CD4-positive, alpha-beta T cell treated with Interleukin-15 for 1 hour (primary cell): ENCODE data around the gene TET2.
"Not testable (repeated sequence)": the region's sequence is repeated elsewhere in the genome, so short reads cannot be mapped to it uniquely, and the experiment has no call there.

Experiments used
- DNase-seq: peaks from one replicate; pipeline ENCODE4 v3.0.0-alpha.2; 2020

TET2 gene

DNA sequence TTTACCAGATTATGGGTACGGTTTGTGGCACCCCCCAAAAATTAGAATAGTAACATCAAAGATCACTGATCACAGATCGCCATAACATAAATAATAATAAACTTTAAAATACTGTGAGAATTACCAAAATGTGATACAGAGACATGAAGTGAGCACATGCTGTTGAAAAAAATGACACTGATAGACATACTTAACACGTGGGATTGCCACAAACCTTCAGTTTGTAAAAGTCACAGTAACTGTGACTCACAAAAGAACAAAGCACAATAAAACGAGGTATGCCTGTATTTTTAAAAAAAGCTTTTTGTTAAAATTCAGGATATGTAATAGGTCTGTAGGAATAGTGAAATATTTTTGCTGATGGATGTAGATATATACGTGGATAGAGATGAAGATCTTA, 93.4 kb downstream of the TET2 start:
- DNase-seq, result no peak

GRCh38 chr4:105241451-105241850, 94.8 kb downstream of the TET2 start:
- no peak for DNase-seq

- DNase-seq, result no peak
These were observed 96.8 kb downstream of the TET2 start for GRCh38 chr4:105243446-105243845.

DNA sequence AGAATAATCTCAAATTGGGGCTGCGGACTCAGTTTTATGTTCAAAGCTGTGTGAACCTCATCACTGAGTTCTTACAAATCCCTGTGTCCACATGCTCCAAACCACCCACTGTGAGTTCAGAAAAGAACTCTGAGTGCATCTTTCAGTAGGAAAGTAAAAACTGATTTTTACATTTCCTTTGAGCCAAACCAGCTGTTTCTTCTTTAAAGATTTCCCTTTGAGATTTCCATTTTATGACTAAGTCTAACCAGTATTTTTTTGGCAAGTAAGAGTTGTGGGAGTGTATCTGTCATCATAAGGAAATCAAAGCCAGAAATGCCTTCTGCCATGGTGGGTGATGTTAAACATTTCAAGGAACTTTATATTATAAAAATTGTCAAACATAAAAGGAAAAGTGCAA, 100.0 kb downstream of the TET2 start:
- no peak for DNase-seq

DNA sequence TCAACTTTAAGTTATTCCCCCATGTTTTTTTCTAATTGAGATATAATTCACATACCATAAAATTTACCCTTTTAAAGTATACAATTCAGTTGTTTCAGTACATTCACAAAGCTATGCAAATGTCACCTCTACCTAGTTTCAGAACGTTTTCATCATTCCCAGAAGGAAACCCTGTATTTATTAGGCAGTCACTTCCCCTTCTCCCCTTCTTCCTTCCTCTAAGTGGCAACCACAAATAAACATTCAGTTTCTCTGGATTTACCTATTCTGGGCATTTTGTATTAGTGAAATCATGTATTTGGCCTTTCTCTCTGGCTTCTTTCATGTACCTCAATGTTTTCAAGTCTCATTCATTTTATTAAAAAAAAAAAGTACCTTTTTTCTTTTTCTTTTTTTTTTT, 101.9 kb downstream of the TET2 start:
- DNase-seq, result no peak

DNA sequence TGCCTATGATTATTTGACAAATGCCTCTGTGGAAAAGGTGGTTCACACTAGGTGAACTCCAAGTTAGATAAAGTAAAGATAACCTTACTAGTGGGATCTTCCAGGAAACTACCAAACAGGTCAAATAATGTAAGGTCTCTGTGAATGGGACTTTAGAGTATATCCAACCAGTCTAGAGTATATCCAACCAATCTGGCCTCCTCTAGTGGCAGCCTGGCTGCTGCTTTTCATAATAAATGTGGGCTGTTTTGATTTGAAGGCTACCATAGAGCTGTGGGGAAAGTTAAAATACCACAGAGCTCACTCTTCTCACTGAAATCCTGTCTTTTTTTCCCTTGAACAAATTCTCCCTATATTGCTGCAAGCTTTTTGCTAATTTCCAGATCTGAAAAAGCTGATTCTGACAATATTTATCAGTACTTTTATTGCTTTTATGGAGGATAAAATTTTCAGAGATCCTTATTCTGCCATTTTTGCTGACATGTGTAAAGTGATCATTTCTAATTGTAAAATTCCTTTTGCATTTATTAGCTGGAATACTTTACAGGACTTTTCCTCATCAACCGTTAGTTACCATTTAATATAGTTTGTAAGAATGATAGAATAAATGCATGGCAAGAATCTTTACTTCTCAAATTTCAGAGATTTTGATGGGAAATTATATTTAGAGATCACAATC, 111.3 kb downstream of the TET2 start:
- DNase-seq, result no peak

DNA sequence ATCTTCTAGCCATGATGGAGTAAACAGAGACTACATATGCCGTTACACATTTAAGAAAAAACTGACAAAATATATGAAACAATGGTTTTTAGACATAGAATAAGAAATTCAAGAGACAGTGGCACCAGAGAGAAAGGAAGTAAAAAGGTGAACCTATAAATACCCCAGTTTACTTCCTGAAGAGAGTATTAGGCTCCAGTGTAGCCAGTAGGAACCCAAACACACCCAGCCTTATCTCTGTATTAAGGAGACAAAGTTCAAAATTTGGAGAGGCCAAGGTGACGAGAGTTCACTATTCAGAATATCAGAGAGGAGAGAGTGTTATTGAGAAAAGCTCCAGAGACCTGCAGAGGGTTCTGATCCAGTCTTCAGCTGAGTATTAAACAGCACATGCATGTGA, 119.0 kb downstream of the TET2 start:
- no peak for DNase-seq

DNA sequence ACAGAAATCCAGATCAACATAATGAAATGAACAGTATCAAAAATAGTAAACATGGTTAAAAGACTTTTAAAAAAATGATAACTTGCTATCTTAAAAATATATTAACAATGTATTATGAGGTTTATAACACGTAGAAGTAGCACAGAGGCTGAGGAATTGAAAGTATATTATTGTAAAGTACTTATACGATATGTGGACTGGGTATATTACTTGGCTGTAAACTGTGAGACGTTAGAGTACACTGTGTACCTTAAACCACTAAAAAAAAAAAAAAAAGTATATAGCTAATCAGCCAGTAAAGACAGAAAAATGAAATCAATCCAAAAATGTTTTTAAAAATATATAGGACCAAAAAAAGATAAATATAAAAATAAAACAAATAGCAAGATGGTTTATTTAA, 120.6 kb downstream of the TET2 start:
- DNase-seq, result no peak

DNA sequence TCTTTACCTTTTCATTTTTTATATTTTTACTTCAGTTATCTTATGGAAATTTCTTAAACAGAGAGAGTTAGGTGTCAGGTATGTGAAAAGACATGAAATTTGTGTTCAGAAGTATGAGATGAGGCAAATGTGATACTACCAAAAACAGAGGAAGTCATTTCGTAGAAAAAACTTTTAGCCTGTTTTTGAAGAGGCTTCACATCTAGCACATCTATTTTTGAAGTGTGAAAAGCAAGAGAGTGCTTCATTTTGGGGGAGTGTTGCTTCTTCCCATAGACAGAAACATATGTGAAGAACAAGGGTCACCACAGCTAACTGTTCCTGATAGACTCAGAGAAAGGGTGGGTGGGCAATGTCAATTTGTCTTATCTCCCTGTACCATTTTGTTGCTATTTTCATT, 125.3 kb downstream of the TET2 start:
- DNase-seq, result no peak

GRCh38 chr4:105273230-105273629, 126.6 kb downstream of the TET2 start:
- no peak for DNase-seq

GRCh38 chr4:105274090-105274489, 127.4 kb downstream of the TET2 start:
- DNase-seq, result no peak

GRCh38 chr4:105274504-105274903, 127.8 kb downstream of the TET2 start:
- no peak for DNase-seq

GRCh38 chr4:105276361-105277104, 129.9 kb downstream of the TET2 start:
- no peak for DNase-seq

GRCh38 chr4:105277702-105278101, 131.0 kb downstream of the TET2 start:
- no peak for DNase-seq

- DNase-seq, result no peak
These were observed 132.6 kb downstream of the TET2 start for GRCh38 chr4:105279314-105279713.

GRCh38 chr4:105280338-105281123, 133.9 kb downstream of the TET2 start:
- DNase-seq, result no peak

GRCh38 chr4:105281124-105281415, 134.4 kb downstream of the TET2 start:
- DNase-seq, result no peak

DNA sequence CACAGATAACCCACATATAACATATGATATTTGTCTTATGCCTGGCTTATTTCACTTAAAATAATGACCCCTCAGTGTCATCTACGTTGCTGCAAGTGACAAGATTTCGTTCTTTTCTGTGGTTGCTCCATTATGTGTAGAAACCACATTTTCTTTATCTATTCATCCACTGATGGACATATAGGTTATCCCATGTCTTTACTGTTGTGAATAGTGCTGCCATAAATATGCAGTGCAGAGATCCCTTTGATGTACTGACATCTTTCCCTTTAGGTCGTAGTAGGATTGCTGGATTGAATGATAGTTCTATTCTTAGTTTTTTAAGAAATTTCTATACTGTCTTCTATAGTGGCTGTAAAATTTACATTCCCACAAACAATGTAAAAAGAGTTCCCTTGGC, 135.8 kb downstream of the TET2 start:
- DNase-seq, result no peak

DNA sequence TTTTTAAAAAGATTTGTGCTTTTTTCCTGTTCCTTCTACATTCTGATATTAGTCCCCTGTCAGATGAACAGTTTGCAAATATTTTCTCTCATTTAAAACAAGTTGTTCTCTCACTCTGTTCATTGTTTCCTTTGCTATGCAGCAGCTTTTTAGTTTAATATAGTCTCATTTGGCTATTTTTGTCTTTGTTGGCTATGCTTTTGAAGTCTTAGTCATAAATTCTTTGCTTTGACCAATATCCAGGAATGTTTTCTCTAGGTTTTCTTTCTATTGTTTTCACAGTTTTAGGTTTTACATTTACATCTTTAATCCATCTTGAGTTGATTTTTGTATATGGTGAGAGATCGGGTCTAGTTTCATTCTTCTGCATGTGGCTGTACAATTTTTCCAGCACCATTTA, 136.8 kb downstream of the TET2 start:
- DNase-seq, result no peak

- DNase-seq, result no peak
These were observed 141.4 kb downstream of the TET2 start for GRCh38 chr4:105288121-105288520.

- DNase-seq, result no peak
These were observed 145.2 kb downstream of the TET2 start for GRCh38 chr4:105291925-105292324.

DNA sequence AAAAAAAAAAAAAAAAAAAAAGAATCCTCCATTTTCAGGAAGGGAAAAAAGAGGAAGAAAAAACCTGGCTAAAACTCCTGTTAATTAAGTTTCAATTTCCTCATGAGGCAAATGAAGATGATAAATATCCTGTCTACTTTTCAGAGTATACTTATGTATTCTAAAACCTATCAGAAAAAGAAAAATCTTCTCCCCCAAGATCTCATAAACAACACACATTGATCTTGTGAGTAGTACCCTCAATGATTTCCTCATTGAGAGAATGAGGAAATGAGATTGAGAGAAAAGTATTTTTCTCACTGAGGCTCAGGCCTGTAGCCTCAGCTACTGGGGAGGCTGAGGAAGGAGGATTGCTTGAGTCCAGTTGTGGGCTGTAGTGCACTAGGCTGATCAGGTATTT, 146.7 kb downstream of the TET2 start:
- DNase-seq, result no peak

DNA sequence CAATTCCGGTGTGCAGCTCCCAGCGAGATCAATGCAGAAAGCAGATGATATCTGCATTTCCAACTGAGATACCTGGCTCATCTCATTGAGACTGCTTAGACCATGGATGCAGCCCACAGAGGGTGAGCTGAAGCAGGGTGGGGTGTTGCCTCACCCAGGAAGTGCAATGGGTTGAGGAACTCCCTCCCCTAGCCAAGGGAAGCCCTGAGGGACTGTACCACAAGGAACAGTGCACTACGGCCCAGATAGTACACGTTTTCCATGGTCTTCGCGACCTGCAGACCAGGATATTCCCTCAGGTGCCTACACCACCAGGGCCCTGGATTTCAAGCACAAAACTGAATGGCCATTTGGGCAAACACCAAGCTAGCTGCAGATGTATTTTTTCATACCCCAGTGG, 150.0 kb downstream of the TET2 start:
- no peak for DNase-seq

DNA sequence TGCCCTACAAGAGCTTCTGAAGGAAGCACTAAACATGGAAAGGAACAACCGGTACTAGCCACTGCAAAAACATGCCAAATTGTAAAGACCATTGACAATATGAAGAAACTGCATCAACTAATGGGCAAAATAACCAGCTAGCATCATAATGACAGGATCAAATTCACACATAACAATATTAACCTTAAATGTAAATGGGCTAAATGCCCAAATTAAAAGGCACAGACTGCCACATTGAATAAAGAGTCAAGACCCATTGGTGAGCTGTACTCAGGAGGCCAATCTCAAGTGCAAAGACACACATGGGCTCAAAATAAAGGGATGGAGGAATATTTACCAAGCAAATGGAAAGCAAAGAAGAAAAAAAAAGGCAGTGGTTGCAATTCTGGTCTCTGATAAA, 152.4 kb downstream of the TET2 start:
- not testable (repeated sequence) for DNase-seq
